Measurements from ENCODE around the gene CHMP2B.

CHMP2B gene

GRCh38 chr3:87198774-87199173 lies 28.3 kb upstream of the CHMP2B start:
- Histone ChIP-seq H2AFZ (ENCODE audit: low read length) (no peak overlapping the region), H3K27me3 (ENCODE audit: insufficient read depth, low read length, poor library complexity, severe bottlenecking) (no peaks in the 10 kb centered on the region), H3F3A (ENCODE audit: low read depth) (no peaks in the 10 kb centered on the region), H3K4me2 (ENCODE audit: low read depth, low read length, poor library complexity, severe bottlenecking) (no peak overlapping the region), H3K36me3 (ENCODE audit: insufficient read depth, low read length) (no peaks in the 10 kb centered on the region), H3K9me2 (replicated peaks; ENCODE audit: low read depth, low read length) (no peaks in the 10 kb centered on the region), H3K4me1 (ENCODE audit: insufficient read depth, low read length, poor library complexity, severe bottlenecking) (no peaks in the 10 kb centered on the region), H3K9ac (ENCODE audit: low read depth, low read length, poor library complexity, severe bottlenecking) (no peak overlapping the region), H3K9me3 (ENCODE audit: insufficient read depth, low read depth, low read length) (no peaks in the 10 kb centered on the region), H3K79me2 (ENCODE audit: insufficient read depth, low read length) (no peaks in the 10 kb centered on the region), H3K4me3 (ENCODE audit: low read length, poor library complexity, severe bottlenecking) (no peak overlapping the region), H4K20me1 (ENCODE audit: insufficient read depth, low read length, poor library complexity, severe bottlenecking) (no peaks in the 10 kb centered on the region)
- TF ChIP-seq EZH2phosphoT487 (IDR thresholded peaks at IDR 0.05; ENCODE audit: borderline replicate concordance), result no peak
- no peak for TF ChIP-seq CTCF (conservative IDR thresholded peaks at IDR 0.05; ENCODE audit: low read length)

- TF ChIP-seq CTCF (conservative IDR thresholded peaks at IDR 0.05; ENCODE audit: low read length) (no peak), EZH2phosphoT487 (IDR thresholded peaks at IDR 0.05; ENCODE audit: borderline replicate concordance) (no peak)
- Histone ChIP-seq H3K36me3 (ENCODE audit: insufficient read depth, low read length) (no peaks in the 10 kb centered on the region), H4K20me1 (ENCODE audit: insufficient read depth, low read length, poor library complexity, severe bottlenecking) (no peaks in the 10 kb centered on the region), H3K9ac (ENCODE audit: low read depth, low read length, poor library complexity, severe bottlenecking) (no peak overlapping the region), H3K9me3 (ENCODE audit: insufficient read depth, low read depth, low read length) (no peaks in the 10 kb centered on the region), H3K4me3 (ENCODE audit: low read length, poor library complexity, severe bottlenecking) (no peak overlapping the region), H3K9me2 (replicated peaks; ENCODE audit: low read depth, low read length) (no peaks in the 10 kb centered on the region), H3F3A (ENCODE audit: low read depth) (no peaks in the 10 kb centered on the region), H3K27me3 (ENCODE audit: insufficient read depth, low read length, poor library complexity, severe bottlenecking) (no peaks in the 10 kb centered on the region), H2AFZ (ENCODE audit: low read length) (no peak overlapping the region), H3K79me2 (ENCODE audit: insufficient read depth, low read length) (no peaks in the 10 kb centered on the region), H3K4me1 (ENCODE audit: insufficient read depth, low read length, poor library complexity, severe bottlenecking) (no peaks in the 10 kb centered on the region), H3K4me2 (ENCODE audit: low read depth, low read length, poor library complexity, severe bottlenecking) (no peak overlapping the region)
Measured at GRCh38 chr3:87199628-87200027, 27.5 kb upstream of the CHMP2B start.

GRCh38 chr3:87200060-87200647 lies 27.0 kb upstream of the CHMP2B start:
- H3F3A ChIP-seq (ENCODE audit: low read depth), result no peaks in the 10 kb centered on the region
- no peak for TF ChIP-seq EZH2phosphoT487 (IDR thresholded peaks at IDR 0.05; ENCODE audit: borderline replicate concordance)
- no peak for TF ChIP-seq CTCF (conservative IDR thresholded peaks at IDR 0.05; ENCODE audit: low read length)
- H3K9ac ChIP-seq (ENCODE audit: low read depth, low read length, poor library complexity, severe bottlenecking), result no peak overlapping the region
- no peaks in the 10 kb centered on the region for H4K20me1 ChIP-seq (ENCODE audit: insufficient read depth, low read length, poor library complexity, severe bottlenecking)
- H3K4me2 ChIP-seq (ENCODE audit: low read depth, low read length, poor library complexity, severe bottlenecking), result no peak overlapping the region
- H3K36me3 ChIP-seq (ENCODE audit: insufficient read depth, low read length), result no peaks in the 10 kb centered on the region
- no peaks in the 10 kb centered on the region for H3K27me3 ChIP-seq (ENCODE audit: insufficient read depth, low read length, poor library complexity, severe bottlenecking)
- no peaks in the 10 kb centered on the region for H3K9me2 ChIP-seq (replicated peaks; ENCODE audit: low read depth, low read length)
- H3K4me3 ChIP-seq (ENCODE audit: low read length, poor library complexity, severe bottlenecking), result no peak overlapping the region
- H3K4me1 ChIP-seq (ENCODE audit: insufficient read depth, low read length, poor library complexity, severe bottlenecking), result no peaks in the 10 kb centered on the region
- H3K79me2 ChIP-seq (ENCODE audit: insufficient read depth, low read length), result no peaks in the 10 kb centered on the region
- H3K9me3 ChIP-seq (ENCODE audit: insufficient read depth, low read depth, low read length), result no peaks in the 10 kb centered on the region
- no peak overlapping the region for H2AFZ ChIP-seq (ENCODE audit: low read length)

All from Loucy (cell line).